Fibroblast of the aortic adventitia (primary cell): ENCODE data around the gene LRRC49. TPM values are rescaled to one million over a fixed set of nuclear protein-coding genes. Genes with fewer than 3 reads are reported as not detected.

Experiments used
- DNase-seq: peaks from one replicate; pipeline ENCODE4 v3.0.0-alpha.2; 2010; ENCODE audit warnings: low read depth
- H3K4me3 ChIP-seq: 2 replicates; pipeline ENCODE4 v1.5.1; 2011; ENCODE audit warnings: low read depth, mild to moderate bottlenecking, control low read depth, low read length, moderate library complexity
- total RNA-seq: library from RNA; depleted of rRNA; stranded (reverse); fragments of >200 nt; gene quantifications from 2 replicates; pipeline ENCODE4 v1.2.3, GENCODE V29; 2012; ENCODE audit warnings: low replicate concordance
- TF ChIP-seq, protein P1 (sequence below): IDR thresholded peaks from 2 replicates; pipeline ENCODE4 v1.5.1; 2011; ENCODE audit warnings: mild to moderate bottlenecking, low read length, control low read depth, inconsistent platforms; ENCODE audit not compliant: insufficient read depth

Gene LRRC49
- total RNA-seq, 1 donor, result 25.2 TPM

- TF ChIP-seq, protein P1, sequence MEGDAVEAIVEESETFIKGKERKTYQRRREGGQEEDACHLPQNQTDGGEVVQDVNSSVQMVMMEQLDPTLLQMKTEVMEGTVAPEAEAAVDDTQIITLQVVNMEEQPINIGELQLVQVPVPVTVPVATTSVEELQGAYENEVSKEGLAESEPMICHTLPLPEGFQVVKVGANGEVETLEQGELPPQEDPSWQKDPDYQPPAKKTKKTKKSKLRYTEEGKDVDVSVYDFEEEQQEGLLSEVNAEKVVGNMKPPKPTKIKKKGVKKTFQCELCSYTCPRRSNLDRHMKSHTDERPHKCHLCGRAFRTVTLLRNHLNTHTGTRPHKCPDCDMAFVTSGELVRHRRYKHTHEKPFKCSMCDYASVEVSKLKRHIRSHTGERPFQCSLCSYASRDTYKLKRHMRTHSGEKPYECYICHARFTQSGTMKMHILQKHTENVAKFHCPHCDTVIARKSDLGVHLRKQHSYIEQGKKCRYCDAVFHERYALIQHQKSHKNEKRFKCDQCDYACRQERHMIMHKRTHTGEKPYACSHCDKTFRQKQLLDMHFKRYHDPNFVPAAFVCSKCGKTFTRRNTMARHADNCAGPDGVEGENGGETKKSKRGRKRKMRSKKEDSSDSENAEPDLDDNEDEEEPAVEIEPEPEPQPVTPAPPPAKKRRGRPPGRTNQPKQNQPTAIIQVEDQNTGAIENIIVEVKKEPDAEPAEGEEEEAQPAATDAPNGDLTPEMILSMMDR, result no peak
- peak; percentile 95 for DNase-seq
- no peak overlapping the region for H3K4me3 ChIP-seq
Measured at GRCh38 chr15:71079208-71080044, 186.8 kb downstream of the LRRC49 start.

DNA sequence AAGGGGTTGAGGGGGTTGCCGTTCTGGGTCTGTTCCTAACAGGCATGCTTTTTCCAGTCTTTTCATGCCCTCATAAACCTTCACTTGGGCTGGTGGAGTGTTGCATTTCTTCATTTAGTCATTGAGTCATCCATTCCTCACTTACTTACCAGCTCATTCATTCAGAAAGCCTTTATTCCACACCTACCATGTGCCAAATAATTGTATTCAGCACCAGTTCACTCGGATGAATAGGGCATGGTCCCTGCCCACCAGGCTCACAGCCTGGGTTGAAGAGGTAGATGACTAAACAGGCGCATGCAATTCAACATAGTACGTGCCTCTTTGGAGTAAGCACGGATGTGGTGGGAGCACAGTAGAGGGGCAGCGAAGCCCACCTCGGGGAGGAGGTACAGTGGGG, 187.5 kb downstream of the LRRC49 start:
- peak; percentile 43 for DNase-seq
- no peak overlapping the region for H3K4me3 ChIP-seq

GRCh38 chr15:71080705-71081104, 188.1 kb downstream of the LRRC49 start:
- TF ChIP-seq, protein P1, result no peak
- no peak overlapping the region for H3K4me3 ChIP-seq
- peak; percentile 95 for DNase-seq

More for the DNA sequence above, 187.5 kb downstream of the LRRC49 start:
- TF ChIP-seq, protein P1, result no peak

DNA sequence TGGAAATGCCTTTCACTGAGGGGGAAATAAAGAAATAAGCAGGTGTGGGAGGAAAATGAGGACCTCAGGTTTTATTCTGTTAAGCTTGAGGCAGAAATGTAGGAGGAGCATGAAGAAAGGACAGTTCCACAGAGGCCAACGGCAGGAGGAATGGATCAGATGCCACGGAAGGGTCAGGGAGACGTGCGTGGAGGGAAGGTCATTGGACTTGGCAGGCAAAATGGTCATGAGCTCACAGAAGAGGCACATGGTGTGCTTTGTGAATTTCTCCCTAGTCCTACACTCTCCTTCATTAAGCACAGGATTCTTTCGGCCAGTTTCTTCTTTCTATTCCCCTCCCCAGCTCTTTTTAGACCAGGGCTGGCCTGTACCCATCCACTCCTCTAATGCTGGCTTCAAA, 190.2 kb downstream of the LRRC49 start:
- TF ChIP-seq, protein P1, result no peak
- H3K4me3 ChIP-seq, result no peak overlapping the region
- no peak for DNase-seq

- DNase-seq, result peak; percentile 74
- H3K4me3 ChIP-seq, result no peak overlapping the region
- TF ChIP-seq, protein P1, result no peak
Measured at GRCh38 chr15:71083349-71083748, 190.7 kb downstream of the LRRC49 start.

DNA sequence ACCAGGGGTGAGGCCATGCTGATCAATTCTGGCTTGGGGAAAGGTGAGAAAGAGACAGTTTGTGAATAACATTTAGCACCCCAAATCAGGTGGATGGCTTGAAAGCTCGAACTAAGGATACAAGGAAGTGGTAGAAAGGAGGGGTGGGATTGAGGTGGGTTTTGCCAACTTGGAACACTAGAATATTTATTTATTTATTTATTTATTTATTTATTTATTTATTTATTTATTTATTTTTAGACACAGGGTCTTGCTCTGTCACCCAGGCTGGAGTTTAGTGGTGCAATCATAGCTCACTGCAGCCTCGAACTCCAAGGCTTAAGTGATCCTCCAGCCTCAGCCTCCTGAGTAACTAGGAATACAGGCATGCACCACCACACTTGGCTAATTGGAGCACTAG, 191.6 kb downstream of the LRRC49 start:
- TF ChIP-seq, protein P1, result no peak
- H3K4me3 ChIP-seq, result no peak overlapping the region
- no peak for DNase-seq
